Kidney (tissue), 14 donors: ENCODE data around the gene SMAD3. TPM values are rescaled to one million over a fixed set of nuclear protein-coding genes. Genes with fewer than 3 reads are reported as not detected.

Experiments used
- DNase-seq, 5 donors: peaks; one replicate each; pipeline ENCODE4 v3.0.0-alpha.2; 2013 to 2020
- FAIRE-seq: peaks from 2 replicates; lab custom pipeline; 2012; peaks lifted over from hg19 to GRCh38; lab: Jason Lieb, UNC
- H3K27ac ChIP-seq, 2 donors: one replicate each; pipeline ENCODE4 v1.7.0; 2013; ENCODE audit warnings: low read depth in 2 of 2, low read length in 2 of 2, inconsistent platforms in 1 of 2
- H3K27me3 ChIP-seq: one replicate; pipeline ENCODE4 v1.7.1; 2013; ENCODE audit warnings: low read length, inconsistent platforms; ENCODE audit not compliant: control insufficient read depth, insufficient read depth
- H3K36me3 ChIP-seq, 3 donors: one replicate each; pipeline versions ENCODE4 v1.7.0 to v1.7.1; 2013; ENCODE audit warnings: low read length in 3 of 3, control low read depth in 1 of 3, inconsistent platforms in 1 of 3; ENCODE audit not compliant: insufficient read depth in 3 of 3, control insufficient read depth in 2 of 3
- H3K4me1 ChIP-seq, 3 donors: one replicate each; pipeline versions ENCODE4 v1.7.0 to v1.7.1; 2013; ENCODE audit warnings: low read length in 3 of 3, inconsistent platforms in 1 of 3, low read depth in 1 of 3; ENCODE audit not compliant: control insufficient read depth in 2 of 3, insufficient read depth in 2 of 3
- H3K4me3 ChIP-seq, 3 donors: one replicate each; pipeline versions ENCODE4 v1.7.0 to v1.8.1; 2013; ENCODE audit warnings: low read length in 3 of 3, control low read depth in 1 of 3, inconsistent platforms in 1 of 3
- H3K9ac ChIP-seq, 3 donors: one replicate each; pipeline versions ENCODE4 v1.7.0 to v1.7.1; 2013; ENCODE audit warnings: low read length in 3 of 3, control low read depth in 1 of 3, inconsistent platforms in 1 of 3
- H3K9me3 ChIP-seq, 3 donors: one replicate each; pipeline versions ENCODE4 v1.7.0 to v1.7.1; 2013; ENCODE audit warnings: low read length in 3 of 3, control low read depth in 1 of 3, inconsistent platforms in 1 of 3; ENCODE audit not compliant: control insufficient read depth in 2 of 3, insufficient read depth in 1 of 3
- intact Hi-C: fragments of 100-400 bp; cut with DNase I; formaldehyde crosslinking; loops from one replicate; pipeline ENCODE4 v1.11.1; 2022
- polyA plus RNA-seq: library from polyadenylated mRNA; stranded (reverse); fragments of 350-450 nt; fragmentation: Illumina TruSeq; extraction: RNeasy Lipid Tissue Mini Kit (QIAGEN cat#74804); gene quantifications from one replicate; pipeline ENCODE4 v1.2.3, GENCODE V29; 2014; ENCODE audit warnings: low read depth, low replicate concordance; ENCODE audit not compliant: insufficient read depth
- total RNA-seq: library from RNA; stranded (reverse); fragmentation: NEBNext Ultra II Directional; extraction: Animal tissue kit (Norgen Biotek cat#: 25700); gene quantifications from one replicate; pipeline ENCODE4 v1.2.1, GENCODE V29; 2021
- TF ChIP-seq, protein P1 (sequence below): IDR thresholded peaks from 3 replicates; pipeline ENCODE4 v1.5.1; 2012; ENCODE audit warnings: mild to moderate bottlenecking, moderate library complexity, borderline replicate concordance; ENCODE audit not compliant: insufficient read depth; ENCODE audit errors: extremely low read depth
- donor health status: control.
- donor health status: control.
- donor health status: control.
- donor health status: control.
- donor health status: control.
- donor health status: DM: yes; HTN: yes; CAD: no.
- donor health status: Normal renal cell carcinoma (clear cell type).

Gene SMAD3
- total and polyA plus RNA-seq, 2 donors from 2014 or later: 10.1 to 58.2 TPM

DNA sequence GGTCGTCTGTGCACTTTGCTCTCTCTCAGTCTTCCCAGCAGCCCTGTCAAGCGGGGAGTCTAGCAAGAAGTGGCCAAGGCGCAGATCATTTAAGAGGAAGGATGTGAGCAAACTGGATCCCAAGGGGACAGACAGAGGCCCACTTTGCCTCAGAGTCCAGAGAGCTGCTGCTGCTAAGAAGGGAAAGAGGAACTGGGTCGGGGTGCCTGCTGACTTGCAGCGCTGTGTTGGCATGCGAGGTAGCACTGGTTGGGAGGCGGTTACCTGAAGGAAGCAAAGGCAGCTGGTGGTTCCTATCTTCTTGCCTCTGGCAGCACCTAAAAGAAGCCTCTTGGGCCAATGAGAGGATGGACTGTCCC lies 28.1 kb downstream of the SMAD3 start:
- Histone ChIP-seq H3K9ac (no peak overlapping the region), H3K4me3 (no peak overlapping the region), H3K9me3 (no peaks in the 10 kb centered on the region), H3K4me1 (peaks cover 2 to 35% (median 27%) of the 10 kb centered on the region in 3 donors), H3K27ac (no peak overlapping the region), H3K36me3 (peaks cover 0 to 6% (median 3%) of the 10 kb centered on the region in 3 donors), H3K27me3 (no peaks in the 10 kb centered on the region)
- FAIRE-seq: no peak
- intact Hi-C loops: no loop called here
- TF ChIP-seq, protein P1, sequence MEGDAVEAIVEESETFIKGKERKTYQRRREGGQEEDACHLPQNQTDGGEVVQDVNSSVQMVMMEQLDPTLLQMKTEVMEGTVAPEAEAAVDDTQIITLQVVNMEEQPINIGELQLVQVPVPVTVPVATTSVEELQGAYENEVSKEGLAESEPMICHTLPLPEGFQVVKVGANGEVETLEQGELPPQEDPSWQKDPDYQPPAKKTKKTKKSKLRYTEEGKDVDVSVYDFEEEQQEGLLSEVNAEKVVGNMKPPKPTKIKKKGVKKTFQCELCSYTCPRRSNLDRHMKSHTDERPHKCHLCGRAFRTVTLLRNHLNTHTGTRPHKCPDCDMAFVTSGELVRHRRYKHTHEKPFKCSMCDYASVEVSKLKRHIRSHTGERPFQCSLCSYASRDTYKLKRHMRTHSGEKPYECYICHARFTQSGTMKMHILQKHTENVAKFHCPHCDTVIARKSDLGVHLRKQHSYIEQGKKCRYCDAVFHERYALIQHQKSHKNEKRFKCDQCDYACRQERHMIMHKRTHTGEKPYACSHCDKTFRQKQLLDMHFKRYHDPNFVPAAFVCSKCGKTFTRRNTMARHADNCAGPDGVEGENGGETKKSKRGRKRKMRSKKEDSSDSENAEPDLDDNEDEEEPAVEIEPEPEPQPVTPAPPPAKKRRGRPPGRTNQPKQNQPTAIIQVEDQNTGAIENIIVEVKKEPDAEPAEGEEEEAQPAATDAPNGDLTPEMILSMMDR: no peak
- no peak for DNase-seq

DNA sequence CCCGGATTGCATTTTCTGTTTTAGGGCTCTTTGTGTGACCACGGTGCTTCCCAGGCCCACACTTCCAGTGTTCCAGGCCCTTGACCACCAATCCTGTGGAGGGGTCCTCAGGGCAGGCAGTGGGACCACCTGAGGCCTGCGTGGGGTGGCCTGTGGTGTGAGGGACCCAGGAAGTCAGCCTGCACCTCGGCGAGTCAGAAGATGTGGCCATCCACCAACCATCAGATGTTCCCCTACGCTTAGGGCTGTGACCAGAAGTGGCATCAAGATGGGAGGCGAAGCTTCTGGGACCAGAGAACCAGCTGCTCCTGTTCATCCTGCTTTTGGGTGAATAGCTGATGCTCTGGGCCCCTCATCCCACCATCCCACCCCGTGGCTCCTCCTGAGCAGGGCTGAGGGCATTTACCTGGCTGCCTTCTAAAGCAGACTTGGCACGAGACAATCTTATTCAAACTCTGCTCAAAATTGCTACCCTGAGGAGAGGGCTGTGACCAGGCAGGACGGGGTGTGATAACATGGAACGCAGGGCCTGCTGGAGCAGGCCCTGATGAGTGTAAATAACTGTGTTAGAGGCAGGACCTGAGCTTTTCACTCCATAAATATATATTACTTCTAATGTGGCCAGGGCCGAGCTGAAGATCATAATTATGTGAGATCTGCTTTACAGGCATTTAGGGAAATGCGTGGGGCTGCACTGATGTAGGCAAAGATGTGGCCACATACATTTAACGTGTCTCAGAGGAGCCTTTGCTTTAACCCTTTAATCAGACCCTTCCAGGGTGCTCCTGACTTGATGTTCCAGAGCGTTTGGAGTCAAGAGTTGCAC lies 28.8 kb downstream of the SMAD3 start:
- intact Hi-C loops: no loop called here
- Histone ChIP-seq H3K27me3 (no peaks in the 10 kb centered on the region), H3K36me3 (peaks cover 0 to 6% (median 3%) of the 10 kb centered on the region in 3 donors), H3K4me1 (peaks cover 2 to 35% (median 34%) of the 10 kb centered on the region in 3 donors), H3K4me3 (no peak overlapping the region), H3K27ac (no peak overlapping the region), H3K9me3 (no peaks in the 10 kb centered on the region), H3K9ac (no peak overlapping the region)
- TF ChIP-seq, protein P1: no peak
- FAIRE-seq: no peak
- no peak for DNase-seq

DNA sequence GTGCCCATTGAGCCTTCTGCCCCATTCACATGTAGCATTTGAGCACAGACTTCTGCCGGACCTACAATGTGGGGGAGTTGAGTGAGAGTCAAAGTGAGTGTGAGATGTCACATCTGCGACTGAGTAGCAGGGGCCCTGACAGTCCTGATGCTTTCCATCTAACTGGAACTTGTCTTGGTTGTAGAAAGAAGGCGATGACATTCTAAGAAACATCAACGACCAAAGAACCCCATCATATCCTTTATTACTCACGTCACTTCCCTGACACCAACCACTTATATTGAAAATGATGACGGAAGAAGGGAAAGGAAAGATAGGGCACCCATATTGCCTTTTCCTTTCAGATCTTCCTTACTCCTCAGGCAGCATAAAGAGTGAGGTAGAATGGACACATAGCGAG lies 30.5 kb downstream of the SMAD3 start:
- no peaks in the 10 kb centered on the region for H3K27me3 ChIP-seq
- intact Hi-C loops: no loop called here
- peaks cover 0 to 6% (median 3%) of the 10 kb centered on the region in 3 donors for H3K36me3 ChIP-seq
- peaks cover 2 to 27% (median 27%) of the 10 kb centered on the region in 3 donors for H3K4me1 ChIP-seq
- no peak for FAIRE-seq
- H3K27ac ChIP-seq: no peak overlapping the region
- TF ChIP-seq, protein P1: no peak
- DNase-seq: no peak
- H3K9ac ChIP-seq: no peak overlapping the region
- H3K9me3 ChIP-seq: no peaks in the 10 kb centered on the region
- no peak overlapping the region for H3K4me3 ChIP-seq
